ENCODE results near the gene GJB4. TPM values are rescaled to one million over a fixed set of nuclear protein-coding genes. Genes with fewer than 3 reads are reported as not detected.

The GJB4 gene
- total RNA-seq, 1 donor from 2014 or later = not detected

GRCh38 chr1:34749992-34750391 lies 9.5 kb upstream of the GJB4 start:
- H3K4me1 ChIP-seq = peaks cover 10% of the 10 kb centered on the region
- H3K4me2 ChIP-seq = peak overlapping the region; percentile 52
- no peak overlapping the region for H3K9ac ChIP-seq
- peak overlapping the region; percentile 11 for H3K27ac ChIP-seq
- no peaks in the 10 kb centered on the region for H3K36me3 Mint-ChIP-seq
- no peaks in the 10 kb centered on the region for H3K9me3 Mint-ChIP-seq
- H3K36me3 ChIP-seq = no peaks in the 10 kb centered on the region
- DNase-seq (ENCODE audit: low spot score) = peak; percentile 18
- H3K27me3 Mint-ChIP-seq (ENCODE audit: insufficient read depth, low read depth) = peaks cover 26% of the 10 kb centered on the region
- no peak for TF ChIP-seq EZH2phosphoT487 (IDR thresholded peaks at IDR 0.05)
- TF ChIP-seq EZH2 (IDR thresholded peaks at IDR 0.05) = no peak
- TF ChIP-seq, protein P1, sequence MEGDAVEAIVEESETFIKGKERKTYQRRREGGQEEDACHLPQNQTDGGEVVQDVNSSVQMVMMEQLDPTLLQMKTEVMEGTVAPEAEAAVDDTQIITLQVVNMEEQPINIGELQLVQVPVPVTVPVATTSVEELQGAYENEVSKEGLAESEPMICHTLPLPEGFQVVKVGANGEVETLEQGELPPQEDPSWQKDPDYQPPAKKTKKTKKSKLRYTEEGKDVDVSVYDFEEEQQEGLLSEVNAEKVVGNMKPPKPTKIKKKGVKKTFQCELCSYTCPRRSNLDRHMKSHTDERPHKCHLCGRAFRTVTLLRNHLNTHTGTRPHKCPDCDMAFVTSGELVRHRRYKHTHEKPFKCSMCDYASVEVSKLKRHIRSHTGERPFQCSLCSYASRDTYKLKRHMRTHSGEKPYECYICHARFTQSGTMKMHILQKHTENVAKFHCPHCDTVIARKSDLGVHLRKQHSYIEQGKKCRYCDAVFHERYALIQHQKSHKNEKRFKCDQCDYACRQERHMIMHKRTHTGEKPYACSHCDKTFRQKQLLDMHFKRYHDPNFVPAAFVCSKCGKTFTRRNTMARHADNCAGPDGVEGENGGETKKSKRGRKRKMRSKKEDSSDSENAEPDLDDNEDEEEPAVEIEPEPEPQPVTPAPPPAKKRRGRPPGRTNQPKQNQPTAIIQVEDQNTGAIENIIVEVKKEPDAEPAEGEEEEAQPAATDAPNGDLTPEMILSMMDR (IDR thresholded peaks at IDR 0.05) = no peak
- no peak overlapping the region for H3K27ac Mint-ChIP-seq
- no peaks in the 10 kb centered on the region for H3K79me2 ChIP-seq (ENCODE audit: low read depth)
- H2AFZ ChIP-seq (replicated peaks) = peak overlapping the region; percentile 67
- no peaks in the 10 kb centered on the region for H3K27me3 ChIP-seq
- H3F3A ChIP-seq (ENCODE audit: low read depth) = peaks cover 8% of the 10 kb centered on the region
- no peak overlapping the region for H3K4me3 Mint-ChIP-seq
- no peak overlapping the region for H3K4me3 ChIP-seq
- H3K9me3 ChIP-seq (ENCODE audit: low read depth) = no peaks in the 10 kb centered on the region
- H4K20me1 ChIP-seq (ENCODE audit: low read depth) = no peaks in the 10 kb centered on the region
- H3K4me1 Mint-ChIP-seq = peaks cover 10% of the 10 kb centered on the region

DNA sequence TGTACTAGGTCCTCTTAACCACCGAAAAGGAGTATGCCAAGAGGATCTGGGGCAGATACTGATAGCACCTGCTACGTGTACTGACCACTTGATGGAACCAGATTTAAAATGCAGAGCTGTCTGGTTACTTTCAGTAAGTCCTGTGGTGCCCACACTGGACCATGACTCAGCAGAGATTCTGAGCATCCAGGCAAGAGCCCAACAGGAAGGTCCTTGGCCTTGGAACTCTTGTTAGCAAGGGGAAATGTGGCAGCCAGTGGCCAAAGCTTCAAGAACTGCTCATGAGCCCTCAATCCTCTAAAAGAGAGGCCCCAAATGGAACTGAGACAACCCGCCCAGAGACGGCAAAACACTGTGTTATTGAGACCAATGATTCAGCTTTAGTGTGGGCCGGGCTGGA lies 8.9 kb upstream of the GJB4 start:
- H3K9me3 ChIP-seq (ENCODE audit: low read depth) = no peaks in the 10 kb centered on the region
- H3K9ac ChIP-seq = no peak overlapping the region
- no peak overlapping the region for H3K4me3 ChIP-seq
- H3K4me1 ChIP-seq = peaks cover 10% of the 10 kb centered on the region
- Mint-ChIP-seq H3K36me3 (no peaks in the 10 kb centered on the region), H3K27ac (no peak overlapping the region), H3K9me3 (no peaks in the 10 kb centered on the region), H3K4me1 (peaks cover 10% of the 10 kb centered on the region), H3K27me3 (ENCODE audit: insufficient read depth, low read depth) (peaks cover 26% of the 10 kb centered on the region), H3K4me3 (no peak overlapping the region)
- peak overlapping the region; percentile 52 for H3K4me2 ChIP-seq
- H3K27me3 ChIP-seq = no peaks in the 10 kb centered on the region
- no peak overlapping the region for H3K27ac ChIP-seq
- no peaks in the 10 kb centered on the region for H3K79me2 ChIP-seq (ENCODE audit: low read depth)
- H3K36me3 ChIP-seq = no peaks in the 10 kb centered on the region
- DNase-seq (ENCODE audit: low spot score) = no peak
- peaks cover 8% of the 10 kb centered on the region for H3F3A ChIP-seq (ENCODE audit: low read depth)
- H4K20me1 ChIP-seq (ENCODE audit: low read depth) = no peaks in the 10 kb centered on the region
- TF ChIP-seq, protein P1 (IDR thresholded peaks at IDR 0.05) = no peak
- TF ChIP-seq EZH2phosphoT487 (IDR thresholded peaks at IDR 0.05) = no peak
- no peak overlapping the region for H2AFZ ChIP-seq (replicated peaks)

- no peaks in the 10 kb centered on the region for H3K79me2 ChIP-seq (ENCODE audit: low read depth)
- H2AFZ ChIP-seq (replicated peaks) = no peak overlapping the region
- no peak overlapping the region for H3K9ac ChIP-seq
- Mint-ChIP-seq H3K27me3 (ENCODE audit: insufficient read depth, low read depth) (peaks cover 16% of the 10 kb centered on the region), H3K9me3 (peaks cover 3% of the 10 kb centered on the region), H3K4me1 (peaks cover 10% of the 10 kb centered on the region), H3K36me3 (no peaks in the 10 kb centered on the region), H3K27ac (no peak overlapping the region), H3K4me3 (no peak overlapping the region)
- no peak overlapping the region for H3K4me3 ChIP-seq
- TF ChIP-seq, protein P1 (IDR thresholded peaks at IDR 0.05) = peak; percentile 15
- no peak for TF ChIP-seq EZH2 (IDR thresholded peaks at IDR 0.05)
- TF ChIP-seq EZH2phosphoT487 (IDR thresholded peaks at IDR 0.05) = no peak
- no peaks in the 10 kb centered on the region for H4K20me1 ChIP-seq (ENCODE audit: low read depth)
- H3K27ac ChIP-seq = no peak overlapping the region
- H3K9me3 ChIP-seq (ENCODE audit: low read depth) = no peaks in the 10 kb centered on the region
- peaks cover 8% of the 10 kb centered on the region for H3F3A ChIP-seq (ENCODE audit: low read depth)
- H3K4me2 ChIP-seq = no peak overlapping the region
- no peaks in the 10 kb centered on the region for H3K27me3 ChIP-seq
- DNase-seq (ENCODE audit: low spot score) = no peak
- H3K36me3 ChIP-seq = no peaks in the 10 kb centered on the region
- H3K4me1 ChIP-seq = peaks cover 10% of the 10 kb centered on the region
These were observed 6.4 kb upstream of the GJB4 start for GRCh38 chr1:34753163-34753562.

All from neural progenitor cell (in vitro differentiated cells).